SK-N-SH (cell line): ENCODE measurements around the gene APBB2. TPM values are rescaled to one million over a fixed set of nuclear protein-coding genes. Genes with fewer than 3 reads are reported as not detected.

Source experiments
- CTCF ChIA-PET: fragments of 300-600, 350-600 bp; formaldehyde crosslinking; extraction: SDS; loops from one replicate; lab custom pipeline; 2021; lab: Yijun Ruan, JAX
- POLR2A ChIA-PET: fragments of 350-600 bp; sonication (Branson Sonifier 250); formaldehyde crosslinking; extraction: SDS; loops from one replicate; lab custom pipeline; 2020; ENCODE audit warnings: antibody characterized with exemption, inconsistent platforms; lab: Yijun Ruan, JAX
- DNase-seq: peaks from one replicate; pipeline ENCODE4 v3.0.0; 2012
- H2AFZ ChIP-seq: fragments of 200-600 bp; sonication (generic); 2 replicates; pipeline ENCODE4 v1.8.1; 2016; ENCODE audit warnings: antibody characterized with exemption, mild to moderate bottlenecking, low read depth
- H3F3A ChIP-seq: fragments of 200-600 bp; sonication (generic); replicated peaks from 2 replicates; pipeline ENCODE3; 2016; ENCODE audit warnings: antibody characterized with exemption, mild to moderate bottlenecking; ENCODE audit not compliant: insufficient read depth
- H3K27ac ChIP-seq, 2 experiments: fragments of 200-500 bp in 1 of 2; fragments of 200-600 bp in 1 of 2; sonication (Bioruptor generic) in 1 of 2; sonication (generic), shearing (Covaris generic) in 1 of 2; 2 replicates each; pipeline versions ENCODE4 v1.5.1 to v1.6.1; 2014 to 2016; ENCODE audit warnings: low read depth in 2 of 2, inconsistent platforms in 1 of 2, low read length in 1 of 2, mild to moderate bottlenecking in 1 of 2, mixed read lengths in 1 of 2
- H3K27me3 ChIP-seq: fragments of 200-600 bp; sonication (generic), shearing (Covaris generic); 2 replicates; pipeline ENCODE4 v1.6.1; 2016; ENCODE audit warnings: mixed run types; ENCODE audit not compliant: insufficient read depth
- H3K36me3 ChIP-seq, 2 experiments: fragments of 200-500 bp in 1 of 2; fragments of 200-600 bp in 1 of 2; sonication (Bioruptor generic) in 1 of 2; sonication (generic) in 1 of 2; replicated peaks in 1 of 2; 2 replicates each; pipeline versions ENCODE3 to v1.5.1; 2014 to 2016; ENCODE audit warnings: low read length in 1 of 2, mild to moderate bottlenecking in 1 of 2; ENCODE audit not compliant: insufficient read depth in 2 of 2, control insufficient read depth in 1 of 2
- H3K4me1 ChIP-seq, 2 experiments: fragments of 200-500 bp in 1 of 2; fragments of 200-600 bp in 1 of 2; sonication (Bioruptor generic) in 1 of 2; sonication (generic), shearing (Covaris generic) in 1 of 2; 2 replicates each; pipeline versions ENCODE4 v1.5.1 to v1.6.1; 2014 to 2016; ENCODE audit warnings: low read depth in 1 of 2, low read length in 1 of 2, mixed run types in 1 of 2; ENCODE audit not compliant: insufficient read depth in 2 of 2, control insufficient read depth in 1 of 2
- H3K4me2 ChIP-seq: fragments of 200-600 bp; sonication (generic), shearing (Covaris generic); 2 replicates; pipeline ENCODE4 v1.6.1; 2017; ENCODE audit warnings: mixed run types
- H3K4me3 ChIP-seq, 2 experiments: fragments of 200-500 bp in 1 of 2; fragments of 200-600 bp in 1 of 2; sonication (Bioruptor generic) in 1 of 2; sonication (generic), shearing (Covaris generic) in 1 of 2; 2 replicates each; pipeline versions ENCODE4 v1.5.1 to v1.8.1; 2014 to 2016; ENCODE audit warnings: low read depth in 2 of 2, inconsistent platforms in 1 of 2, low read length in 1 of 2, mild to moderate bottlenecking in 1 of 2, mixed read lengths in 1 of 2, moderate library complexity in 1 of 2
- H3K79me2 ChIP-seq: fragments of 200-600 bp; sonication (generic); 2 replicates; pipeline ENCODE4 v1.8.1; 2017; ENCODE audit warnings: mild to moderate bottlenecking; ENCODE audit not compliant: insufficient read depth
- H3K9ac ChIP-seq: fragments of 200-600 bp; sonication (generic); 2 replicates; pipeline ENCODE4 v1.6.1; 2017; ENCODE audit warnings: mixed run types
- H3K9me2 ChIP-seq: fragments of 200-600 bp; sonication (generic); 2 replicates; pipeline ENCODE4 v1.6.1; 2017; ENCODE audit warnings: mixed run types
- H3K9me3 ChIP-seq: fragments of 200-600 bp; sonication (generic); 2 replicates; pipeline ENCODE4 v1.6.1; 2017; ENCODE audit warnings: mixed run types, mild to moderate bottlenecking, moderate library complexity
- H4K20me1 ChIP-seq: fragments of 200-600 bp; sonication (generic); 2 replicates; pipeline ENCODE4 v1.6.1; 2017; ENCODE audit warnings: mild to moderate bottlenecking, mixed run types; ENCODE audit not compliant: insufficient read depth
- CHD2 ChIP-seq: fragments of 150-350 bp; IDR thresholded peaks from 2 replicates; pipeline ENCODE4 v1.6.1; 2018; ENCODE audit warnings: low read length; ENCODE audit not compliant: partially characterized antibody
- EP300 ChIP-seq, 2 experiments: IDR thresholded peaks; 2 replicates each; pipeline versions ENCODE4 v1.4.0 to v1.6.1; 2012; ENCODE audit warnings: borderline replicate concordance in 1 of 2, low read depth in 1 of 2, low read length in 1 of 2
- FOXJ3 ChIP-seq: sonication (generic); formaldehyde crosslinking; IDR thresholded peaks from 2 replicates; pipeline ENCODE4 v1.5.1; 2020; ENCODE audit warnings: mild to moderate bottlenecking, missing genetic modification reagents
- FOXM1 ChIP-seq: IDR thresholded peaks from 2 replicates; pipeline ENCODE4 v1.4.0; 2012; ENCODE audit warnings: low read depth, mild to moderate bottlenecking
- MEF2A ChIP-seq: IDR thresholded peaks from 2 replicates; pipeline ENCODE4 v1.4.0; 2012; ENCODE audit warnings: low read depth, borderline replicate concordance
- RFX5 ChIP-seq: IDR thresholded peaks from 2 replicates; pipeline ENCODE4 v1.6.1; 2012; ENCODE audit warnings: mild to moderate bottlenecking, improper control_type of control experiment, low read length
- SMC3 ChIP-seq: IDR thresholded peaks from 2 replicates; pipeline ENCODE4 v1.6.1; 2012; ENCODE audit warnings: low read depth, low read length, improper control_type of control experiment
- TAF1 ChIP-seq: IDR thresholded peaks from 2 replicates; pipeline ENCODE4 v1.6.1; 2012; ENCODE audit warnings: low read depth, mild to moderate bottlenecking, low read length, moderate library complexity, borderline replicate concordance
- TEAD4 ChIP-seq: IDR thresholded peaks from 2 replicates; pipeline ENCODE4 v1.4.0; 2012; ENCODE audit warnings: mild to moderate bottlenecking, borderline replicate concordance; ENCODE audit not compliant: insufficient read depth
- WGBS: methylation state at CpG from one replicate; pipeline ENCODE4 v1.1.6; 2017; ENCODE audit warnings: low lambda C conversion rate; 5-methylcytosine and 5-hydroxymethylcytosine counted together
- polyA plus RNA-seq, 3 experiments: library from polyadenylated mRNA; depleted of rRNA; stranded (reverse); fragments of >200 nt; gene quantifications; 2 replicates each; pipeline ENCODE4 v1.2.3, GENCODE V29; 2012
- TF ChIP-seq, protein P1 (sequence below): fragments of 150-350 bp; IDR thresholded peaks from 2 replicates; pipeline ENCODE4 v1.6.1; 2017; ENCODE audit warnings: antibody characterized with exemption, low read length, low read depth, borderline replicate concordance
- TF ChIP-seq, protein P2 (sequence below): IDR thresholded peaks from 2 replicates; pipeline ENCODE4 v1.4.0; 2012; ENCODE audit warnings: low read depth, borderline replicate concordance
- TF ChIP-seq, protein P3 (sequence below): fragments of 150-350 bp; IDR thresholded peaks from 2 replicates; pipeline ENCODE4 v1.6.1; 2016; ENCODE audit warnings: mild to moderate bottlenecking, low read depth, low read length

The APBB2 gene
- polyA plus RNA-seq, 1 of the 3 experiments (the other 2 are of a cell fraction) = 49.8 TPM

DNA sequence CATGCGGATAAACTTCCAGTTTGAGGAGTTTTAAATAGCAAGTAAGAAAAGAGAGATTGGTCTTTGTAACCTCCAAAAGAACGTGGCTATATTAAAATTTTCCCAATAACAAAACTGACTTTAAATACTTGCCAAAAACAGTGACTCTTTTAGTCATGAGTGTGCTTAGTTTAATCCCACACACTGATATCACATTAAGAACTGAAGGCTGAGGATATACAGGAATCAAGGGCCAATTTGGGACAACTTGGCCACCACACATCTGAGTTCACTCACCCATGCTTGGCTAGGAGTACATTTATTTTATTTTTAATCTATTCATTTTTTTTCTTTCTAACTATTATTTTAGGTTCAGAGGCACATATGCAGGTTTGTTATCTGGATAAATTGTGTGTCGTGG lies 110.2 kb downstream of the APBB2 start:
- DNase-seq = no peak
- H3K9me3 ChIP-seq = no peaks in the 10 kb centered on the region
- H3K9me2 ChIP-seq = no peaks in the 10 kb centered on the region
- no peak overlapping the region for H3K4me3 ChIP-seq
- no peak overlapping the region for H3K9ac ChIP-seq
- H3K4me1 ChIP-seq = no peaks in the 10 kb centered on the region
- no peak overlapping the region for H3K4me2 ChIP-seq
- peaks cover 0 to 4% of the 10 kb centered on the region in 2 experiments for H3K36me3 ChIP-seq
- 0 out of 2 replicates have a peak, but pooled peaks cover 6% of the 10 kb centered on the region for H4K20me1 ChIP-seq
- 82% methylated on average over 3 of the region's 3 CpGs for WGBS
- H3F3A ChIP-seq = no peaks in the 10 kb centered on the region
- peaks cover 91% of the 10 kb centered on the region for H3K79me2 ChIP-seq
- no peaks in the 10 kb centered on the region for H3K27me3 ChIP-seq
- POLR2A ChIA-PET = no interaction called here
- TF ChIP-seq, protein P1, sequence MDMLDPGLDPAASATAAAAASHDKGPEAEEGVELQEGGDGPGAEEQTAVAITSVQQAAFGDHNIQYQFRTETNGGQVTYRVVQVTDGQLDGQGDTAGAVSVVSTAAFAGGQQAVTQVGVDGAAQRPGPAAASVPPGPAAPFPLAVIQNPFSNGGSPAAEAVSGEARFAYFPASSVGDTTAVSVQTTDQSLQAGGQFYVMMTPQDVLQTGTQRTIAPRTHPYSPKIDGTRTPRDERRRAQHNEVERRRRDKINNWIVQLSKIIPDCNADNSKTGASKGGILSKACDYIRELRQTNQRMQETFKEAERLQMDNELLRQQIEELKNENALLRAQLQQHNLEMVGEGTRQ = no peak
- no peak for TF ChIP-seq TEAD4
- no peak for TF ChIP-seq MEF2A
- no peak for TF ChIP-seq SMC3
- no peak for TF ChIP-seq FOXJ3 (CRISPR knock-in tag)
- TF ChIP-seq, protein P2, sequence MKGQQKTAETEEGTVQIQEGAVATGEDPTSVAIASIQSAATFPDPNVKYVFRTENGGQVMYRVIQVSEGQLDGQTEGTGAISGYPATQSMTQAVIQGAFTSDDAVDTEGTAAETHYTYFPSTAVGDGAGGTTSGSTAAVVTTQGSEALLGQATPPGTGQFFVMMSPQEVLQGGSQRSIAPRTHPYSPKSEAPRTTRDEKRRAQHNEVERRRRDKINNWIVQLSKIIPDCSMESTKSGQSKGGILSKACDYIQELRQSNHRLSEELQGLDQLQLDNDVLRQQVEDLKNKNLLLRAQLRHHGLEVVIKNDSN = no peak
- no peak for TF ChIP-seq EP300 (IDR thresholded peaks at IDR 0.05; ENCODE audit: borderline replicate concordance in 1 of 2, low read depth in 1 of 2, low read length in 1 of 2)
- TF ChIP-seq, protein P3, sequence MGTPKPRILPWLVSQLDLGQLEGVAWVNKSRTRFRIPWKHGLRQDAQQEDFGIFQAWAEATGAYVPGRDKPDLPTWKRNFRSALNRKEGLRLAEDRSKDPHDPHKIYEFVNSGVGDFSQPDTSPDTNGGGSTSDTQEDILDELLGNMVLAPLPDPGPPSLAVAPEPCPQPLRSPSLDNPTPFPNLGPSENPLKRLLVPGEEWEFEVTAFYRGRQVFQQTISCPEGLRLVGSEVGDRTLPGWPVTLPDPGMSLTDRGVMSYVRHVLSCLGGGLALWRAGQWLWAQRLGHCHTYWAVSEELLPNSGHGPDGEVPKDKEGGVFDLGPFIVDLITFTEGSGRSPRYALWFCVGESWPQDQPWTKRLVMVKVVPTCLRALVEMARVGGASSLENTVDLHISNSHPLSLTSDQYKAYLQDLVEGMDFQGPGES = no peak
- no peak for TF ChIP-seq RFX5
- no peak overlapping the region for H2AFZ ChIP-seq
- CTCF ChIA-PET = interaction anchor here (0.8 kb wide), 1 partner anchor 12 kb away, joined by 3 read pairs; no protein-coding TSS in a partner anchor
- no peak overlapping the region for H3K27ac ChIP-seq

DNA sequence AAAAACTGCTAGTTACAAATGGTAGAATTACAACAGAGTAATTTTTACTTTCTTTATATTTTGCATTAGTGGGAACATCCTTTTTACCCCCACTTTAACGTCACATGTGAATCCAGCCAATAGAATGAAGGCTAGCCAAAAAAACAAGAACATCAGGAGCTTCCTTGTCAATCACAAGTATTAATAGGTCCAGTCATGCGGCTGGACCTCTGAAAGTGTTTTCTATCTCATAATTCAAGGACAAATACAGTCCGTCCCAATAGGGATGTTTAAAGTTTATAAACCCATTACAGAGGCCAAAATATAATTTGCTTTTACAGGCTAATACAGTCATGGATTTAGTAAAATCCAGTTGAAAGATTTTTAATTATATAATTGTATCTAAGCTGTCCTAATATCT lies 110.7 kb downstream of the APBB2 start:
- H3K9me3 ChIP-seq = no peaks in the 10 kb centered on the region
- H3K4me3 ChIP-seq = no peak overlapping the region
- H3K27me3 ChIP-seq = no peaks in the 10 kb centered on the region
- TF ChIP-seq SMC3 (no peak), FOXM1 (no peak), TAF1 (no peak), CHD2 (no peak)
- no peak overlapping the region for H3K27ac ChIP-seq
- no peak overlapping the region for H3K9ac ChIP-seq
- no peaks in the 10 kb centered on the region for H3K9me2 ChIP-seq
- H3K36me3 ChIP-seq = peaks cover 0 to 9% of the 10 kb centered on the region in 2 experiments
- 91% methylated on average over 3 of the region's 3 CpGs for WGBS
- no peaks in the 10 kb centered on the region for H3K4me1 ChIP-seq
- ChIA-PET CTCF (no interaction called here), POLR2A (no interaction called here)
- no peak overlapping the region for H2AFZ ChIP-seq
- H3K79me2 ChIP-seq = peaks cover 90% of the 10 kb centered on the region
- 0 out of 2 replicates have a peak, but pooled peaks cover 6% of the 10 kb centered on the region for H4K20me1 ChIP-seq
- H3K4me2 ChIP-seq = no peak overlapping the region
- no peak for DNase-seq
- H3F3A ChIP-seq = peaks cover 2% of the 10 kb centered on the region
